SK-N-SH (cell line): ENCODE measurements around the gene C3orf20. TPM values are rescaled to one million over a fixed set of nuclear protein-coding genes. Genes with fewer than 3 reads are reported as not detected.

ENCODE experiments used
- CTCF ChIA-PET: fragments of 300-600, 350-600 bp; formaldehyde crosslinking; extraction: SDS; loops from one replicate; lab custom pipeline; 2021; lab: Yijun Ruan, JAX
- POLR2A ChIA-PET: fragments of 350-600 bp; sonication (Branson Sonifier 250); formaldehyde crosslinking; extraction: SDS; loops from one replicate; lab custom pipeline; 2020; ENCODE audit warnings: antibody characterized with exemption, inconsistent platforms; lab: Yijun Ruan, JAX
- DNase-seq: peaks from one replicate; pipeline ENCODE4 v3.0.0; 2012
- H2AFZ ChIP-seq: fragments of 200-600 bp; sonication (generic); 2 replicates; pipeline ENCODE4 v1.8.1; 2016; ENCODE audit warnings: antibody characterized with exemption, mild to moderate bottlenecking, low read depth
- H3F3A ChIP-seq: fragments of 200-600 bp; sonication (generic); replicated peaks from 2 replicates; pipeline ENCODE3; 2016; ENCODE audit warnings: antibody characterized with exemption, mild to moderate bottlenecking; ENCODE audit not compliant: insufficient read depth
- H3K27ac ChIP-seq, 2 experiments: fragments of 200-500 bp in 1 of 2; fragments of 200-600 bp in 1 of 2; sonication (Bioruptor generic) in 1 of 2; sonication (generic), shearing (Covaris generic) in 1 of 2; 2 replicates each; pipeline versions ENCODE4 v1.5.1 to v1.6.1; 2014 to 2016; ENCODE audit warnings: low read depth in 2 of 2, inconsistent platforms in 1 of 2, low read length in 1 of 2, mild to moderate bottlenecking in 1 of 2, mixed read lengths in 1 of 2
- H3K27me3 ChIP-seq: fragments of 200-600 bp; sonication (generic), shearing (Covaris generic); 2 replicates; pipeline ENCODE4 v1.6.1; 2016; ENCODE audit warnings: mixed run types; ENCODE audit not compliant: insufficient read depth
- H3K36me3 ChIP-seq, 2 experiments: fragments of 200-500 bp in 1 of 2; fragments of 200-600 bp in 1 of 2; sonication (Bioruptor generic) in 1 of 2; sonication (generic) in 1 of 2; replicated peaks in 1 of 2; 2 replicates each; pipeline versions ENCODE3 to v1.5.1; 2014 to 2016; ENCODE audit warnings: low read length in 1 of 2, mild to moderate bottlenecking in 1 of 2; ENCODE audit not compliant: insufficient read depth in 2 of 2, control insufficient read depth in 1 of 2
- H3K4me1 ChIP-seq, 2 experiments: fragments of 200-500 bp in 1 of 2; fragments of 200-600 bp in 1 of 2; sonication (Bioruptor generic) in 1 of 2; sonication (generic), shearing (Covaris generic) in 1 of 2; 2 replicates each; pipeline versions ENCODE4 v1.5.1 to v1.6.1; 2014 to 2016; ENCODE audit warnings: low read depth in 1 of 2, low read length in 1 of 2, mixed run types in 1 of 2; ENCODE audit not compliant: insufficient read depth in 2 of 2, control insufficient read depth in 1 of 2
- H3K4me2 ChIP-seq: fragments of 200-600 bp; sonication (generic), shearing (Covaris generic); 2 replicates; pipeline ENCODE4 v1.6.1; 2017; ENCODE audit warnings: mixed run types
- H3K4me3 ChIP-seq, 2 experiments: fragments of 200-500 bp in 1 of 2; fragments of 200-600 bp in 1 of 2; sonication (Bioruptor generic) in 1 of 2; sonication (generic), shearing (Covaris generic) in 1 of 2; 2 replicates each; pipeline versions ENCODE4 v1.5.1 to v1.8.1; 2014 to 2016; ENCODE audit warnings: low read depth in 2 of 2, inconsistent platforms in 1 of 2, low read length in 1 of 2, mild to moderate bottlenecking in 1 of 2, mixed read lengths in 1 of 2, moderate library complexity in 1 of 2
- H3K79me2 ChIP-seq: fragments of 200-600 bp; sonication (generic); 2 replicates; pipeline ENCODE4 v1.8.1; 2017; ENCODE audit warnings: mild to moderate bottlenecking; ENCODE audit not compliant: insufficient read depth
- H3K9ac ChIP-seq: fragments of 200-600 bp; sonication (generic); 2 replicates; pipeline ENCODE4 v1.6.1; 2017; ENCODE audit warnings: mixed run types
- H3K9me2 ChIP-seq: fragments of 200-600 bp; sonication (generic); 2 replicates; pipeline ENCODE4 v1.6.1; 2017; ENCODE audit warnings: mixed run types
- H3K9me3 ChIP-seq: fragments of 200-600 bp; sonication (generic); 2 replicates; pipeline ENCODE4 v1.6.1; 2017; ENCODE audit warnings: mixed run types, mild to moderate bottlenecking, moderate library complexity
- H4K20me1 ChIP-seq: fragments of 200-600 bp; sonication (generic); 2 replicates; pipeline ENCODE4 v1.6.1; 2017; ENCODE audit warnings: mild to moderate bottlenecking, mixed run types; ENCODE audit not compliant: insufficient read depth
- CHD2 ChIP-seq: fragments of 150-350 bp; IDR thresholded peaks from 2 replicates; pipeline ENCODE4 v1.6.1; 2018; ENCODE audit warnings: low read length; ENCODE audit not compliant: partially characterized antibody
- ELF1 ChIP-seq: IDR thresholded peaks from 2 replicates; pipeline ENCODE4 v1.4.0; 2012
- EZH2phosphoT487 ChIP-seq: fragments of 200-600 bp; sonication (generic); IDR thresholded peaks from 2 replicates; pipeline ENCODE4 v1.6.1; 2017; ENCODE audit warnings: low read depth, mixed run types, mild to moderate bottlenecking, antibody characterized with exemption, moderate library complexity, borderline replicate concordance
- FOSL2 ChIP-seq: IDR thresholded peaks from 2 replicates; pipeline ENCODE4 v1.4.0; 2012; ENCODE audit warnings: low read depth, mild to moderate bottlenecking, moderate library complexity, borderline replicate concordance
- FOXM1 ChIP-seq: IDR thresholded peaks from 2 replicates; pipeline ENCODE4 v1.4.0; 2012; ENCODE audit warnings: low read depth, mild to moderate bottlenecking
- MEF2A ChIP-seq: IDR thresholded peaks from 2 replicates; pipeline ENCODE4 v1.4.0; 2012; ENCODE audit warnings: low read depth, borderline replicate concordance
- MXI1 ChIP-seq: IDR thresholded peaks from 2 replicates; pipeline ENCODE4 v1.6.1; 2012; ENCODE audit warnings: mild to moderate bottlenecking, low read depth, low read length, improper control_type of control experiment
- NFIC ChIP-seq: IDR thresholded peaks from 2 replicates; pipeline ENCODE4 v1.4.0; 2012; ENCODE audit warnings: borderline replicate concordance
- RCOR1 ChIP-seq: fragments of 150-350 bp; IDR thresholded peaks from 2 replicates; pipeline ENCODE4 v1.6.1; 2017; ENCODE audit warnings: antibody characterized with exemption, low read length
- SIN3A ChIP-seq: IDR thresholded peaks from 2 replicates; pipeline ENCODE4 v1.6.1; 2012; ENCODE audit warnings: low read depth, mild to moderate bottlenecking, low read length, moderate library complexity, borderline replicate concordance
- SMC3 ChIP-seq: IDR thresholded peaks from 2 replicates; pipeline ENCODE4 v1.6.1; 2012; ENCODE audit warnings: low read depth, low read length, improper control_type of control experiment
- TCF12 ChIP-seq: IDR thresholded peaks from 2 replicates; pipeline ENCODE4 v1.4.0; 2012
- TEAD4 ChIP-seq: IDR thresholded peaks from 2 replicates; pipeline ENCODE4 v1.4.0; 2012; ENCODE audit warnings: mild to moderate bottlenecking, borderline replicate concordance; ENCODE audit not compliant: insufficient read depth
- WGBS: methylation state at CpG from one replicate; pipeline ENCODE4 v1.1.6; 2017; ENCODE audit warnings: low lambda C conversion rate; 5-methylcytosine and 5-hydroxymethylcytosine counted together
- polyA plus RNA-seq, 3 experiments: library from polyadenylated mRNA; depleted of rRNA; stranded (reverse); fragments of >200 nt; gene quantifications; 2 replicates each; pipeline ENCODE4 v1.2.3, GENCODE V29; 2012
- TF ChIP-seq, protein P1 (sequence below): IDR thresholded peaks from 2 replicates; pipeline ENCODE4 v1.4.0; 2012; ENCODE audit warnings: low read depth, borderline replicate concordance
- TF ChIP-seq, protein P2 (sequence below): IDR thresholded peaks from 2 replicates; pipeline ENCODE4; 2012
- TF ChIP-seq, protein P3 (sequence below): IDR thresholded peaks from 2 replicates; pipeline ENCODE4 v1.6.1; 2012; ENCODE audit warnings: mild to moderate bottlenecking, low read depth, low read length, moderate library complexity
- TF ChIP-seq, protein P4 (sequence below): IDR thresholded peaks from 2 replicates; pipeline ENCODE4 v1.4.0; 2012; ENCODE audit warnings: low read depth

Gene C3orf20
- polyA plus RNA-seq, 1 of the 3 experiments (the other 2 are of a cell fraction), result not detected

DNA sequence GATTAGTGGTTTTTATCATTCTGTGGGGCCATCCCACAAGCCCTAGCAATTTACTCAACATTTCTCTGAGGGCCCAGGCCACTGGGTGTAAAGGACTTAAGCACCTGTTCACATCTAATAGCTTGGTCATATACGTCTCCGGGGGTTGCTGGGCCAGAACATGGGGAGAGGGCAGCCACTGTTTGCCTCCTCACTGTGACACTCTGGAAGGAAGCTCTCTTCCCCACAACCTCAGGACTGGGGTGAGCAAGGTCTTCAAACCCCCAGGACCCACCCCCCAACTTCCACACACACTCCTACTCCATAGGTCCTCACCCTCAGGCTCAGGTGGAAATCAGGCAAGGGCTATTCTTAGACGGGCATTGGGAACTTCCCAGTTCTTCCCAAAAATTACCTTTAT lies 28.9 kb downstream of the C3orf20 start:
- no peaks in the 10 kb centered on the region for H3K36me3 ChIP-seq
- H4K20me1 ChIP-seq, result no peaks in the 10 kb centered on the region
- H3K27ac ChIP-seq, result no peak overlapping the region
- H2AFZ ChIP-seq, result no peak overlapping the region
- H3K9me3 ChIP-seq, result no peaks in the 10 kb centered on the region
- no peak overlapping the region for H3K4me2 ChIP-seq
- no peak overlapping the region for H3K9ac ChIP-seq
- CTCF ChIA-PET, result no interaction called here
- TF ChIP-seq, protein P1, sequence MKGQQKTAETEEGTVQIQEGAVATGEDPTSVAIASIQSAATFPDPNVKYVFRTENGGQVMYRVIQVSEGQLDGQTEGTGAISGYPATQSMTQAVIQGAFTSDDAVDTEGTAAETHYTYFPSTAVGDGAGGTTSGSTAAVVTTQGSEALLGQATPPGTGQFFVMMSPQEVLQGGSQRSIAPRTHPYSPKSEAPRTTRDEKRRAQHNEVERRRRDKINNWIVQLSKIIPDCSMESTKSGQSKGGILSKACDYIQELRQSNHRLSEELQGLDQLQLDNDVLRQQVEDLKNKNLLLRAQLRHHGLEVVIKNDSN, result no peak
- no peak for TF ChIP-seq TCF12
- no peak for TF ChIP-seq SIN3A
- no peak for TF ChIP-seq MXI1
- TF ChIP-seq, protein P2, sequence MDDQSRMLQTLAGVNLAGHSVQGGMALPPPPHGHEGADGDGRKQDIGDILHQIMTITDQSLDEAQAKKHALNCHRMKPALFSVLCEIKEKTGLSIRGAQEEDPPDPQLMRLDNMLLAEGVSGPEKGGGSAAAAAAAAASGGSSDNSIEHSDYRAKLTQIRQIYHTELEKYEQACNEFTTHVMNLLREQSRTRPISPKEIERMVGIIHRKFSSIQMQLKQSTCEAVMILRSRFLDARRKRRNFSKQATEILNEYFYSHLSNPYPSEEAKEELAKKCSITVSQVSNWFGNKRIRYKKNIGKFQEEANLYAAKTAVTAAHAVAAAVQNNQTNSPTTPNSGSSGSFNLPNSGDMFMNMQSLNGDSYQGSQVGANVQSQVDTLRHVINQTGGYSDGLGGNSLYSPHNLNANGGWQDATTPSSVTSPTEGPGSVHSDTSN, result no peak
- TF ChIP-seq ELF1, result no peak
- TF ChIP-seq MEF2A, result no peak
- no peak for TF ChIP-seq FOSL2
- TF ChIP-seq SMC3, result no peak
- TF ChIP-seq RCOR1, result no peak
- TF ChIP-seq, protein P3, sequence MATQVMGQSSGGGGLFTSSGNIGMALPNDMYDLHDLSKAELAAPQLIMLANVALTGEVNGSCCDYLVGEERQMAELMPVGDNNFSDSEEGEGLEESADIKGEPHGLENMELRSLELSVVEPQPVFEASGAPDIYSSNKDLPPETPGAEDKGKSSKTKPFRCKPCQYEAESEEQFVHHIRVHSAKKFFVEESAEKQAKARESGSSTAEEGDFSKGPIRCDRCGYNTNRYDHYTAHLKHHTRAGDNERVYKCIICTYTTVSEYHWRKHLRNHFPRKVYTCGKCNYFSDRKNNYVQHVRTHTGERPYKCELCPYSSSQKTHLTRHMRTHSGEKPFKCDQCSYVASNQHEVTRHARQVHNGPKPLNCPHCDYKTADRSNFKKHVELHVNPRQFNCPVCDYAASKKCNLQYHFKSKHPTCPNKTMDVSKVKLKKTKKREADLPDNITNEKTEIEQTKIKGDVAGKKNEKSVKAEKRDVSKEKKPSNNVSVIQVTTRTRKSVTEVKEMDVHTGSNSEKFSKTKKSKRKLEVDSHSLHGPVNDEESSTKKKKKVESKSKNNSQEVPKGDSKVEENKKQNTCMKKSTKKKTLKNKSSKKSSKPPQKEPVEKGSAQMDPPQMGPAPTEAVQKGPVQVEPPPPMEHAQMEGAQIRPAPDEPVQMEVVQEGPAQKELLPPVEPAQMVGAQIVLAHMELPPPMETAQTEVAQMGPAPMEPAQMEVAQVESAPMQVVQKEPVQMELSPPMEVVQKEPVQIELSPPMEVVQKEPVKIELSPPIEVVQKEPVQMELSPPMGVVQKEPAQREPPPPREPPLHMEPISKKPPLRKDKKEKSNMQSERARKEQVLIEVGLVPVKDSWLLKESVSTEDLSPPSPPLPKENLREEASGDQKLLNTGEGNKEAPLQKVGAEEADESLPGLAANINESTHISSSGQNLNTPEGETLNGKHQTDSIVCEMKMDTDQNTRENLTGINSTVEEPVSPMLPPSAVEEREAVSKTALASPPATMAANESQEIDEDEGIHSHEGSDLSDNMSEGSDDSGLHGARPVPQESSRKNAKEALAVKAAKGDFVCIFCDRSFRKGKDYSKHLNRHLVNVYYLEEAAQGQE, result no peak
- no peak for TF ChIP-seq NFIC
- TF ChIP-seq FOXM1, result no peak
- no peak for TF ChIP-seq EZH2phosphoT487
- TF ChIP-seq, protein P4, sequence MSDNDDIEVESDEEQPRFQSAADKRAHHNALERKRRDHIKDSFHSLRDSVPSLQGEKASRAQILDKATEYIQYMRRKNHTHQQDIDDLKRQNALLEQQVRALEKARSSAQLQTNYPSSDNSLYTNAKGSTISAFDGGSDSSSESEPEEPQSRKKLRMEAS, result no peak
- no peak for TF ChIP-seq CHD2
- TF ChIP-seq TEAD4, result no peak
- no peak overlapping the region for H3K4me3 ChIP-seq
- H3K79me2 ChIP-seq, result no peaks in the 10 kb centered on the region
- 61% methylated on average over 3 of the region's 3 CpGs for WGBS
- H3K4me1 ChIP-seq, result no peaks in the 10 kb centered on the region
- H3K9me2 ChIP-seq, result no peaks in the 10 kb centered on the region
- H3K27me3 ChIP-seq, result no peaks in the 10 kb centered on the region
- DNase-seq, result no peak
- POLR2A ChIA-PET, result no interaction called here
- H3F3A ChIP-seq, result no peaks in the 10 kb centered on the region
